HG03558 (cell line): Measurements from ENCODE around the gene PSME2.

Source experiments
- ATAC-seq: cut with Tn5 transposase; IDR thresholded peaks from one replicate; pipeline ENCODE4 v1.9.1; 2021; ENCODE audit warnings: moderate number of reproducible peaks; ENCODE audit not compliant: unreplicated experiment; ENCODE audit errors: extremely low read depth

Gene PSME2

GRCh38 chr14:24098229-24098926 is 48.0 kb downstream of the PSME2 start:
- no peak for ATAC-seq

GRCh38 chr14:24096545-24097181 is 49.7 kb downstream of the PSME2 start:
- ATAC-seq: no peak

GRCh38 chr14:24095271-24096068 is 50.9 kb downstream of the PSME2 start:
- ATAC-seq: peak; percentile 55

DNA sequence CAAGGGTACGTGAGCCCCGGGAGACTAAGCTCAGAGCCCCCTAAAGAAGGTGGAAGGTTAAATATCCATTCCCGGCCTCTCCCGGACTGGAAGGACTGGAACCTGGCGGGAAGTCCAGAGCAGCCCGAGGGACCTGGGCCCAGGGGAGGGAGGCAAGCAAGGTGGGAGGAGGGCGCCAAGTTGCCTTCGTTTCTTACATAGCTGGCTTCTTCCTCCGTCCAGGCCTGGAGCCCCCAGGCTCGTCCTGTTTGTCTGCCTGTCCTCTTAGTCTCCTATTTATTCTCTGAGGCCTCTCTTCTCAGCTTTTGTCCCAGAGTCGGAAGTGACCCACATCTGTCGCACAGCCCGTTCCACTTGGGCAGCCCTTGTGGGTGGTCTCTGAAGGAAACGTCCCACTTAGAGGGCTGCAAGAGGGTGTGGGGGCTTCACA is 51.6 kb downstream of the PSME2 start:
- ATAC-seq: no peak

DNA sequence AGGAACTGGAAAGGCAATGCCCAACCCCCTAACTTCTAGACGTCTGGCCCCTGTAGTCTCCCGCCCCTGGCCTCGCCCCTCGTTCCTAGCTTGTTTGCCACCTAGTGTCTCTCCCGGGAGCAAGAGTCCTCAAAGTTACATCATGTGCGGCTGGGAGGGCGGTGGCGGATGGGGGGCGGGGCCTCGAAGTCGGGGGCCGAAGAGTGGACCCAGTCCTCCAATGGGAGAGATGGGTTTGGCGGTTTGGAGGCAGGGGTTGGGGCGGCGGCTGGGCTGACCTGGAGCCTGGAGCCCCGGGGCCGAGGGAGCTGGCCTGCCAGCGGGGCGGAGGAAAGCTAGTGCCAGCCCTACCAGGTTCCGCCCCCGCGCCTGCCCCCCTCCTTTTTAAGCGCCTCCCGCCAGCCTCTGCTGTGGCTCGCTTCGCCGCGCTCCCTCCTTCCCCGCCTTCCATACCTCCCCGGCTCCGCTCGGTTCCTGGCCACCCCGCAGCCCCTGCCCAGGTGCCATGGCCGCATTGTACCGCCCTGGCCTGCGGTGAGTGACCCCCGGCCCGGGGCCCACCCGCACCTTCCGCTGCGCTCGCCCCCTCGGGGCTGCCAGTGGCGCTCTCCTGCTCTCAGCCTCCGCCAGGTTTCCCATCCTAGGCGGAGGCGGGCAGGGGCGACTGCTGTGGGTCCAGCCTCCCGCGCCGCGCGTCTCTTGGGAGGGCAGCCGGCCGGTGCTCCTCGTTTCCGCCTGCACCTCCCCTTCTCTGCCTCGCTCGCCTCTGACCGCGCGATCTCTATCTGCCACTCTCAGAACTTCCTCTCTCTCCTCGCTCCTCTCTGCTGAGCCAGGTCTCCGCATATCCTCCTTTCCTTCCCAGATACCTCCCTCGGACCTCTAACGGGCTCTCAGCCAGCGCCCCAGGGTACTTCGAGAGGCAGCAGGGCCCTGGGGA is 52.2 kb downstream of the PSME2 start, which contains the start of gene PCK2:
Gene PCK2, plus strand, starts transcription at position 411 of the 940 bp plus-strand sequence. Its CDS starts 95 bp downstream, at position 506.
- no peak for ATAC-seq
